ENCODE measurements around the gene DSC3. TPM values are rescaled to one million over a fixed set of nuclear protein-coding genes. Genes with fewer than 3 reads are reported as not detected.

The DSC3 gene
- total RNA-seq, 3 donors from 2014 or later (not counting 1 experiment from before 2014, with no cell fraction given) = not detected

DNA sequence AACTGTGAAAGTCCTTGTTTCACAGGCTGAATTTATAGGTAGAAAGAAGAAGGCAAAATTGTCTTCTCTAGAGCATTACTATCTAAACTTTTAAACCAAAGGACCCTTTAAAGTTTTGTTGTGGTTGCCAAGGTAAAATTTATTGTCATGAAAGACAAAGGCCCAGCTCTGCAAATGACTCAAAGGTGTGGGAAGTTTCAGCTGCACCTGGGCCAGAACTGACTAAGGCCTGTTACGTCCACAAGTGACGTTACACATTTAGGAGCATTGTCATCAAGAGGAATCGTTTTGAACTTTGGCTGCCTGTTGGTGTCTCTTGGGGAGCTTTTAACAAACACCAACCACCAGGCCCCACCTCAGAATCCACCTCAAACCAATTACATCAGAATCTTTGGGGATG is 8.1 kb upstream of the DSC3 start:
- no peaks in the 10 kb centered on the region for H3K36me3 Mint-ChIP-seq
- H3K27ac Mint-ChIP-seq = no peak overlapping the region
- ATAC-seq = no peak
- Histone ChIP-seq H3K4me1 (ENCODE audit: control insufficient read depth, insufficient read depth, low read length) (no peaks in the 10 kb centered on the region), H3K36me3 (ENCODE audit: control insufficient read depth, insufficient read depth, low read length) (no peaks in the 10 kb centered on the region), H3K9me3 (ENCODE audit: control insufficient read depth, insufficient read depth, low read length) (no peaks in the 10 kb centered on the region), H3K4me3 (ENCODE audit: low read length) (no peak overlapping the region), H3K27ac (ENCODE audit: low read length) (no peak overlapping the region), H3K27me3 (ENCODE audit: control insufficient read depth, insufficient read depth, low read length) (no peaks in the 10 kb centered on the region)
- TF ChIP-seq, protein P1, sequence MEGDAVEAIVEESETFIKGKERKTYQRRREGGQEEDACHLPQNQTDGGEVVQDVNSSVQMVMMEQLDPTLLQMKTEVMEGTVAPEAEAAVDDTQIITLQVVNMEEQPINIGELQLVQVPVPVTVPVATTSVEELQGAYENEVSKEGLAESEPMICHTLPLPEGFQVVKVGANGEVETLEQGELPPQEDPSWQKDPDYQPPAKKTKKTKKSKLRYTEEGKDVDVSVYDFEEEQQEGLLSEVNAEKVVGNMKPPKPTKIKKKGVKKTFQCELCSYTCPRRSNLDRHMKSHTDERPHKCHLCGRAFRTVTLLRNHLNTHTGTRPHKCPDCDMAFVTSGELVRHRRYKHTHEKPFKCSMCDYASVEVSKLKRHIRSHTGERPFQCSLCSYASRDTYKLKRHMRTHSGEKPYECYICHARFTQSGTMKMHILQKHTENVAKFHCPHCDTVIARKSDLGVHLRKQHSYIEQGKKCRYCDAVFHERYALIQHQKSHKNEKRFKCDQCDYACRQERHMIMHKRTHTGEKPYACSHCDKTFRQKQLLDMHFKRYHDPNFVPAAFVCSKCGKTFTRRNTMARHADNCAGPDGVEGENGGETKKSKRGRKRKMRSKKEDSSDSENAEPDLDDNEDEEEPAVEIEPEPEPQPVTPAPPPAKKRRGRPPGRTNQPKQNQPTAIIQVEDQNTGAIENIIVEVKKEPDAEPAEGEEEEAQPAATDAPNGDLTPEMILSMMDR (IDR thresholded peaks at IDR 0.05) = no peak
- H3K9me3 Mint-ChIP-seq = peaks cover 17 to 20% of the 10 kb centered on the region in 2 donors
- H3K27me3 Mint-ChIP-seq (ENCODE audit: low read depth in 2 of 2) = no peaks in the 10 kb centered on the region
- WGBS (ENCODE audit: insufficient coverage) = 100% methylated on average over 2 of the region's 3 CpGs
- H3K4me1 Mint-ChIP-seq = no peaks in the 10 kb centered on the region
- intact Hi-C loops (cut with micrococcal nuclease) = no loop called here
- DNase-seq = no peak
- no peak overlapping the region for H3K4me3 Mint-ChIP-seq

DNA sequence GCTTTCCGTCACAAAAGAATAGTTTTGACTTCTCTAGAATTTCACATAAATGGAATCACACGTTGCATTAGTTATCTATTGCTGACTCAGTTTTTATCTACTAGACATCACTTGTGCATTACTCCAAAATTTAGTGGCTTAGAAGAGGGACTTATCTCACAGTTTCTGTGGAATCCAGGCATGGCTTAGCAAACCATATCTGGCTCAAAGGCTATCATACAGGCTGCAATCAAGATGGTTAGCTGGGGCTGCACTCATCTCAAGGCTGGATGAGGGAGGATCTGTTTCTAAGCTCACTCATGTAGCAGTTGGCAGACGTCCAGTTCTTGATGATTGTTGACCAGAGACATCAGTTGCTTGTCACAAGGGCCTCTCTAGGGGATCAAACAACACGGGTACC is 6.6 kb upstream of the DSC3 start:
- Mint-ChIP-seq H3K4me3 (no peak overlapping the region), H3K27ac (no peak overlapping the region), H3K36me3 (no peaks in the 10 kb centered on the region), H3K9me3 (peaks cover 12 to 15% of the 10 kb centered on the region in 2 donors), H3K4me1 (no peaks in the 10 kb centered on the region), H3K27me3 (ENCODE audit: low read depth in 2 of 2) (peaks cover 2 to 5% of the 10 kb centered on the region in 2 donors)
- ATAC-seq (no peak), DNase-seq (no peak)
- Histone ChIP-seq H3K36me3 (ENCODE audit: control insufficient read depth, insufficient read depth, low read length) (no peaks in the 10 kb centered on the region), H3K4me1 (ENCODE audit: control insufficient read depth, insufficient read depth, low read length) (no peaks in the 10 kb centered on the region), H3K4me3 (ENCODE audit: low read length) (no peak overlapping the region), H3K9me3 (ENCODE audit: control insufficient read depth, insufficient read depth, low read length) (peaks cover under 1% of the 10 kb centered on the region), H3K27ac (ENCODE audit: low read length) (no peak overlapping the region), H3K27me3 (ENCODE audit: control insufficient read depth, insufficient read depth, low read length) (peaks cover 5% of the 10 kb centered on the region)
- whole genome bisulfite sequencing (ENCODE audit: insufficient coverage) = 76% methylated on average over 4 of the region's 4 CpGs
- intact Hi-C loops (cut with micrococcal nuclease) = no loop called here
- TF ChIP-seq, protein P1 (IDR thresholded peaks at IDR 0.05) = no peak

DNA sequence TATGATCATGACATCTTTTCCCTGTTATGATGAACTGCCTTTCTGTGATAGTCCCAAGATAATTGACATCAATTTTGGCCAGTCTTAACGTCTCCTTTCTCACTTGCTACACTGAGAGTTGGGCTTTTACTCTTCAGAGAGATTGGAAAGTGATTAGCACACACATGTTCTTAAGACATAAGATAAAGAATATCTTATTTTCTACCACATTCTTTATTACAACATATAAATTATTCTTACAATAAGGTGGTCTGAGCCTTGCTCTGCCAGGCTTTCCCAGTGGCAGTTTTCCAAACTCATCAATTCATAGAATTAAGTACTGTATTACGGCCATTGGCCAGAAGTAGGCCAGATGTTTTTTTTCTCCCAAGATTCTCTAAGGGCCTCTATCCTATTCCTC is 5.7 kb upstream of the DSC3 start:
- H3K4me3 Mint-ChIP-seq = no peak overlapping the region
- no peaks in the 10 kb centered on the region for H3K36me3 ChIP-seq (ENCODE audit: control insufficient read depth, insufficient read depth, low read length)
- H3K27me3 Mint-ChIP-seq (ENCODE audit: low read depth in 2 of 2) = peaks cover 9 to 15% of the 10 kb centered on the region in 2 donors
- peaks cover 5% of the 10 kb centered on the region for H3K27me3 ChIP-seq (ENCODE audit: control insufficient read depth, insufficient read depth, low read length)
- H3K4me1 ChIP-seq (ENCODE audit: control insufficient read depth, insufficient read depth, low read length) = no peaks in the 10 kb centered on the region
- peaks cover 3% of the 10 kb centered on the region for H3K9me3 ChIP-seq (ENCODE audit: control insufficient read depth, insufficient read depth, low read length)
- TF ChIP-seq, protein P1 (IDR thresholded peaks at IDR 0.05) = no peak
- no peak overlapping the region for H3K4me3 ChIP-seq (ENCODE audit: low read length)
- no peak overlapping the region for H3K27ac ChIP-seq (ENCODE audit: low read length)
- ATAC-seq (no peak), DNase-seq (no peak)
- peaks cover 4% of the 10 kb centered on the region for H3K36me3 Mint-ChIP-seq
- intact Hi-C loops (cut with micrococcal nuclease) = no loop called here
- no peaks in the 10 kb centered on the region for H3K4me1 Mint-ChIP-seq
- 67% methylated on average over 2 of the region's 2 CpGs for WGBS (ENCODE audit: insufficient coverage)
- peaks cover 13 to 17% of the 10 kb centered on the region in 2 donors for H3K9me3 Mint-ChIP-seq
- H3K27ac Mint-ChIP-seq = no peak overlapping the region

DNA sequence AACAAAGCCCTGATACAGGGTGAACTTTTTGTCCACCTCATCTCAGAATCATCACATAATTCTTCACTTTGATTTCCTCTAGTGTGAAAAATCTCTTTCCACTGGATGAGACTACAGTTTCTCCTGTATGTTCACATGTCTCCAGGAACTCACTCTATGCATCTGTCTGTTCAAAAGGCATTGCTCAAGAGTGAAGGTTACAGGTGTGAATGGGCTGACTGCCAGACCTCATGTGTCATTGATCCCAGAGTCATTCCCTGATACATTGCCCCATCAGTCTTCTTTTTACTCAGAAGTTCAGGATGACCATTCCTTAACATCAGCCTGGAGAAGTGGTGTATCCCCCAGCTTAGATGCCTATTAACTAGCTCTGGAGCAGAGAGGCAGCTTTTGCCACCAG is 4.4 kb upstream of the DSC3 start:
- Histone ChIP-seq H3K9me3 (ENCODE audit: control insufficient read depth, insufficient read depth, low read length) (peaks cover 7% of the 10 kb centered on the region), H3K27me3 (ENCODE audit: control insufficient read depth, insufficient read depth, low read length) (peaks cover 9% of the 10 kb centered on the region), H3K4me1 (ENCODE audit: control insufficient read depth, insufficient read depth, low read length) (peaks cover under 1% of the 10 kb centered on the region), H3K27ac (ENCODE audit: low read length) (no peak overlapping the region), H3K4me3 (ENCODE audit: low read length) (no peak overlapping the region), H3K36me3 (ENCODE audit: control insufficient read depth, insufficient read depth, low read length) (no peaks in the 10 kb centered on the region)
- Mint-ChIP-seq H3K4me3 (no peak overlapping the region), H3K4me1 (no peaks in the 10 kb centered on the region), H3K27ac (no peak overlapping the region), H3K27me3 (ENCODE audit: low read depth in 2 of 2) (peaks cover 15 to 20% of the 10 kb centered on the region in 2 donors), H3K9me3 (peaks cover 5 to 12% of the 10 kb centered on the region in 2 donors), H3K36me3 (peaks cover 7% of the 10 kb centered on the region)
- ATAC-seq (no peak), DNase-seq (no peak)
- intact Hi-C loops (cut with micrococcal nuclease) = no loop called here
- TF ChIP-seq, protein P1 (IDR thresholded peaks at IDR 0.05) = no peak

Data from natural killer cell (primary cell).